AG09319 (cell line): ENCODE data around the gene LCE2B.

Experiments
- DNase-seq: peaks from one replicate; pipeline ENCODE4 v3.0.0-alpha.2; 2010; ENCODE audit warnings: low read depth; ENCODE audit errors: extremely low read depth
- CTCF ChIP-seq: IDR thresholded peaks from 2 replicates; pipeline ENCODE4 v1.5.1; 2011; ENCODE audit warnings: low read depth, mild to moderate bottlenecking, inconsistent platforms, low read length, moderate library complexity

LCE2B gene

GRCh38 chr1:152683846-152684245 is 2.1 kb upstream of the LCE2B start:
- no peak for DNase-seq
- no peak for TF ChIP-seq CTCF

GRCh38 chr1:152697701-152698600 is 12.0 kb downstream of the LCE2B start, which contains the start of gene LCE2A:
LCE2A (plus strand) TSS chr1:152698345; CDS start chr1:152698902, 557 bp downstream.
- no peak for TF ChIP-seq CTCF
- DNase-seq = no peak

GRCh38 chr1:152699746-152700145 is 13.8 kb downstream of the LCE2B start:
- no peak for DNase-seq
- no peak for TF ChIP-seq CTCF

GRCh38 chr1:152707860-152708259 is 21.9 kb downstream of the LCE2B start, which contains the start of gene LCE4A:
LCE4A (plus strand) TSS chr1:152708160; CDS start chr1:152709076, 916 bp downstream.
- TF ChIP-seq CTCF = no peak
- DNase-seq = no peak

- no peak for TF ChIP-seq CTCF
- no peak for DNase-seq
Observed at GRCh38 chr1:152718238-152718637, 32.3 kb downstream of the LCE2B start.

- no peak for DNase-seq
Observed at GRCh38 chr1:152725261-152725660, 39.3 kb downstream of the LCE2B start.

More at GRCh38 chr1:152725261-152725660, 39.3 kb downstream of the LCE2B start:
- TF ChIP-seq CTCF = no peak
